HepG2 (cell line): Measurements from ENCODE around the gene EVA1A. TPM values are rescaled to one million over a fixed set of nuclear protein-coding genes. Genes with fewer than 3 reads are reported as not detected.
A peak's percentile ranks its signal among the peaks of the same experiment; 100 is the strongest.

Source experiments
- ATAC-seq: fragments of 200-7000 bp; cut with Tn5 transposase; 3 replicates; pipeline ENCODE4 v1.9.1; 2020; ENCODE audit warnings: mild to moderate bottlenecking, moderate library complexity
- BruUV-seq: library from RNA; stranded (reverse); fragments of 400-500 nt; replicated peaks from 2 replicates; lab custom pipeline; 2021; lab: Mats Ljungman, UMichigan
- CTCF ChIA-PET: fragments of 300-600 bp; formaldehyde crosslinking; extraction: SDS; loops from one replicate; lab custom pipeline; 2021; ENCODE audit warnings: low total read pairs, inconsistent platforms, low intra/inter-chr PET ratio; lab: Yijun Ruan, JAX
- POLR2A ChIA-PET: fragments of 350-600 bp; sonication (Branson Sonifier 250); formaldehyde crosslinking; loops from one replicate; lab custom pipeline; 2020; ENCODE audit warnings: antibody characterized with exemption, inconsistent platforms; lab: Yijun Ruan, JAX
- DNase-seq: peaks from one replicate; pipeline ENCODE4 v3.0.0-alpha.2; 2015; ENCODE audit warnings: low spot score
- FAIRE-seq: peaks from 3 replicates; lab custom pipeline; 2011; peaks lifted over from hg19 to GRCh38; lab: Jason Lieb, UNC
- H2AFZ ChIP-seq: one replicate; pipeline ENCODE4 v1.6.1; 2011; ENCODE audit warnings: low read length, inconsistent platforms
- H3K27ac ChIP-seq: fragments of 300-600 bp; 3 replicates; pipeline ENCODE4 v1.8.0; 2011; ENCODE audit warnings: mixed run types, mild to moderate bottlenecking, mixed read lengths, low read length, inconsistent platforms; ENCODE audit not compliant: insufficient read depth; ENCODE audit errors: extremely low read length
- H3K27me3 ChIP-seq, 2 experiments: fragments of 200-600 bp in 1 of 2; 2 replicates in 1 of 2; 3 replicates in 1 of 2; pipeline versions ENCODE4 v1.6.0 to v1.8.0; 2011; ENCODE audit warnings: low read length in 2 of 2, mild to moderate bottlenecking in 2 of 2, moderate library complexity in 2 of 2, inconsistent platforms in 1 of 2; ENCODE audit not compliant: insufficient read depth in 2 of 2, control insufficient read depth in 1 of 2
- H3K36me3 ChIP-seq, 2 experiments: fragments of 200-600 bp in 1 of 2; replicated peaks in 1 of 2; 2 replicates in 1 of 2; 3 replicates in 1 of 2; pipeline versions ENCODE4 v1.5.1 to v1.8.0; 2011; ENCODE audit warnings: low read length in 2 of 2, inconsistent platforms in 1 of 2; ENCODE audit not compliant: insufficient read depth in 2 of 2, control insufficient read depth in 1 of 2
- H3K4me1 ChIP-seq: 2 replicates; pipeline ENCODE4 v1.5.1; 2012; ENCODE audit warnings: low read length, inconsistent platforms; ENCODE audit not compliant: insufficient read depth
- H3K4me2 ChIP-seq: 2 replicates; pipeline ENCODE4 v1.6.0; 2011; ENCODE audit warnings: low read depth, low read length, inconsistent platforms
- H3K4me3 ChIP-seq, 3 experiments: fragments of 200-600 bp in 1 of 3; sonication (generic), shearing (Covaris generic) in 1 of 3; replicated peaks in 1 of 3; 2 replicates each; pipeline ENCODE4 v1.5.1; 2011 to 2016; ENCODE audit warnings: low read length in 3 of 3, inconsistent platforms in 2 of 3, low read depth in 2 of 3, mild to moderate bottlenecking in 2 of 3, control low read depth in 1 of 3, mixed read lengths in 1 of 3; ENCODE audit not compliant: insufficient read depth in 1 of 3
- H3K79me2 ChIP-seq: one replicate; pipeline ENCODE4 v1.6.1; 2011; ENCODE audit warnings: low read length, inconsistent platforms; ENCODE audit not compliant: insufficient read depth
- H3K9ac ChIP-seq: 2 replicates; pipeline ENCODE4 v1.6.0; 2011; ENCODE audit warnings: mild to moderate bottlenecking, low read depth, low read length, inconsistent platforms; ENCODE audit not compliant: insufficient read depth
- H3K9me3 ChIP-seq: 2 replicates; pipeline ENCODE4 v1.5.1; 2012; ENCODE audit warnings: mild to moderate bottlenecking, low read length
- H4K20me1 ChIP-seq: 2 replicates; pipeline ENCODE4 v1.6.0; 2011; ENCODE audit warnings: inconsistent platforms, mild to moderate bottlenecking, low read length, moderate library complexity; ENCODE audit not compliant: insufficient read depth
- GFI1 ChIP-seq: sonication (generic); formaldehyde crosslinking; IDR thresholded peaks from 2 replicates; pipeline ENCODE4 v1.5.0; 2020; ENCODE audit warnings: missing genetic modification reagents, mild to moderate bottlenecking, borderline replicate concordance
- MYC ChIP-seq: sonication (generic); formaldehyde crosslinking; IDR thresholded peaks from 2 replicates; pipeline ENCODE4 v1.9.0; 2021; ENCODE audit warnings: missing genetic modification reagents, borderline replicate concordance
- POLR2G ChIP-seq: fragments of 200-400 bp; formaldehyde crosslinking; IDR thresholded peaks from 2 replicates; pipeline ENCODE4 v1.6.1; 2018; ENCODE audit warnings: mild to moderate bottlenecking, low read depth, low read length, moderate library complexity
- ZFY ChIP-seq: sonication (generic); formaldehyde crosslinking; IDR thresholded peaks from 2 replicates; pipeline ENCODE4 v1.4.0; 2020; ENCODE audit warnings: missing genetic modification reagents
- ZMYM3 ChIP-seq: sonication (generic); formaldehyde crosslinking; IDR thresholded peaks from 2 replicates; pipeline ENCODE4 v1.5.1; 2020; ENCODE audit warnings: mild to moderate bottlenecking, missing genetic modification reagents
- ZMYM4 ChIP-seq: sonication (generic); formaldehyde crosslinking; IDR thresholded peaks from 2 replicates; pipeline ENCODE4 v1.8.1; 2023; ENCODE audit warnings: mild to moderate bottlenecking, missing genetic modification reagents
- ZNF3 ChIP-seq: IDR thresholded peaks from 2 replicates; pipeline ENCODE4 v1.7.0; 2017; ENCODE audit warnings: inconsistent platforms
- ZNF354B ChIP-seq: sonication (generic); formaldehyde crosslinking; IDR thresholded peaks from 2 replicates; pipeline ENCODE4 v1.8.0; 2022; ENCODE audit warnings: mild to moderate bottlenecking, missing genetic modification reagents
- ZNF629 ChIP-seq: sonication (generic); formaldehyde crosslinking; conservative IDR thresholded peaks from 2 replicates; pipeline ENCODE4 v1.5.0; 2020; ENCODE audit warnings: missing genetic modification reagents
- ZSCAN9 ChIP-seq: IDR thresholded peaks from 2 replicates; pipeline ENCODE4 v1.6.1; 2016; ENCODE audit warnings: borderline replicate concordance
- WGBS: methylation state at CpG from one replicate; pipeline ENCODE4 v1.1.6; 2017; ENCODE audit warnings: low lambda C conversion rate; 5-methylcytosine and 5-hydroxymethylcytosine counted together
- in situ Hi-C: cut with HindIII; loops from 2 replicates; pipeline ENCODE4 v1.10.0; 2017; ENCODE audit warnings: low pct_unique_long_range_greater_than_20kb; ENCODE audit not compliant: extremely low pct_ligation_motif_present
- intact Hi-C: fragments of 100-400 bp; cut with micrococcal nuclease; formaldehyde crosslinking; loops from one replicate; pipeline ENCODE4 v1.10.0; 2022; ENCODE audit not compliant: unreplicated experiment
- polyA plus RNA-seq, 8 experiments: library from polyadenylated mRNA; depleted of rRNA in 3 of 8; stranded (reverse) in 7 of 8; unstranded in 1 of 8; fragments of >200 nt; fragmentation: Illumina TruSeq in 4 of 8; extraction: Trizol in 4 of 8; gene quantifications; 2 replicates each; pipeline versions ENCODE4 v1.2.1 to v1.2.3, GENCODE V29; 2011 to 2016; ENCODE audit warnings: low read depth in 4 of 8, missing spikeins in 1 of 8, mixed read lengths in 1 of 8; ENCODE audit not compliant: insufficient read depth in 1 of 8
- total RNA-seq, 5 experiments: library from RNA; depleted of rRNA; stranded (reverse); fragments of >200 nt; fragmentation: Illumina TruSeq; extraction: Trizol; gene quantifications; 2 replicates each; pipeline ENCODE4 v1.2.3, GENCODE V29; 2016; ENCODE audit warnings: low read depth in 1 of 5
- TF ChIP-seq, protein P1 (sequence below): sonication (generic); formaldehyde crosslinking; IDR thresholded peaks from 2 replicates; pipeline ENCODE4 v1.5.1; 2020; ENCODE audit warnings: mild to moderate bottlenecking, moderate library complexity, missing genetic modification reagents
- TF ChIP-seq, protein P2 (sequence below): sonication (generic); formaldehyde crosslinking; IDR thresholded peaks from 2 replicates; pipeline ENCODE4 v1.4.0; 2020; ENCODE audit warnings: missing genetic modification reagents, borderline replicate concordance
- TF ChIP-seq, protein P3 (sequence below): sonication (generic); formaldehyde crosslinking; IDR thresholded peaks from 2 replicates; pipeline ENCODE4 v1.5.1; 2020; ENCODE audit warnings: mild to moderate bottlenecking, missing genetic modification reagents, moderate library complexity

Gene EVA1A
- total and polyA plus RNA-seq, 2 of the 13 experiments (the other 11 are each of a cell fraction or from before 2014, with no cell fraction given), result 57.5 to 57.8 TPM

DNA sequence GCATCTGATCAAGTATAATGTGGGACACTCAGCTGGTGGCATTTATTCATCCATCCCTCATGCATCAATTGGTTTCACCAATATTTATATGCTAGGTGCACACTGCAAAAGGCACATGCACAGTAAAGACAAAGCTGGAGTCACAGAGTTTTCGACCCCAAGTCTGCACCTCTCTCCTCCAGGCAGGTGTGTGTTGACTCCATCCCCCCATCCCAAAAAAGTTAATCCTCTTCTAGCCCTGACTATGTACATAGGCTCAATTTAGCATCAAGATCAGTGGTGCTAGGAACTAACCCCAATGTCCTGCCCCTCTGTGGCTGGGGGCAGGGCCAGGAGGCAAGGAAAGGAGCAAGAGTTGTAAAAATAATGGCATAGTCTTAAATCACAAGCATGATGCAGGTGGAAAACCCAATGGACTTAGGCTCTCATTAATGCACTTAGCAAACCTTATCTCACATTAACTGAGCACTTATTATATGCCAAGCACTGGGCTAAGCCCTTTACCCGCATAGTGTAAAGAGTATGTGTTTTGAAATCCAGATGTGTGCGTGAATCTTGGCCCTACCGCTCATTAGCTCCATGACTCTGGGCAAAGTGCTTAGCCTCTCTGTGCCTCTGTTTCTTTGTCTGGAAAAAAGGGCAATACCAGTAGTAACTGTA, 3.1 kb downstream of the EVA1A start:
- H3K9ac ChIP-seq, result peak overlapping the region; percentile 67; the same call in 1 of the 2 replicates
- ChIA-PET CTCF (no interaction called here), POLR2A (interaction anchor here (1.1 to 8.0 kb wide), 7 partner anchors 9 to 76 kb away, joined by 3 to 118 read pairs (median 16); no protein-coding TSS in a partner anchor)
- peaks cover 34% of the 10 kb centered on the region for H4K20me1 ChIP-seq
- no peak for ATAC-seq
- TF ChIP-seq, protein P1, sequence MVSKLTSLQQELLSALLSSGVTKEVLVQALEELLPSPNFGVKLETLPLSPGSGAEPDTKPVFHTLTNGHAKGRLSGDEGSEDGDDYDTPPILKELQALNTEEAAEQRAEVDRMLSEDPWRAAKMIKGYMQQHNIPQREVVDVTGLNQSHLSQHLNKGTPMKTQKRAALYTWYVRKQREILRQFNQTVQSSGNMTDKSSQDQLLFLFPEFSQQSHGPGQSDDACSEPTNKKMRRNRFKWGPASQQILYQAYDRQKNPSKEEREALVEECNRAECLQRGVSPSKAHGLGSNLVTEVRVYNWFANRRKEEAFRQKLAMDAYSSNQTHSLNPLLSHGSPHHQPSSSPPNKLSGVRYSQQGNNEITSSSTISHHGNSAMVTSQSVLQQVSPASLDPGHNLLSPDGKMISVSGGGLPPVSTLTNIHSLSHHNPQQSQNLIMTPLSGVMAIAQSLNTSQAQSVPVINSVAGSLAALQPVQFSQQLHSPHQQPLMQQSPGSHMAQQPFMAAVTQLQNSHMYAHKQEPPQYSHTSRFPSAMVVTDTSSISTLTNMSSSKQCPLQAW, result peak; percentile 35; the same call in 1 of the 2 replicates
- 0 out of 2 replicates have a peak, but pooled peaks have one; percentile 17 for TF ChIP-seq ZMYM4 (CRISPR knock-in tag)
- 0 out of 2 replicates have a peak, but pooled peaks have one; percentile 6 for TF ChIP-seq ZFY (CRISPR knock-in tag)
- TF ChIP-seq, protein P2, sequence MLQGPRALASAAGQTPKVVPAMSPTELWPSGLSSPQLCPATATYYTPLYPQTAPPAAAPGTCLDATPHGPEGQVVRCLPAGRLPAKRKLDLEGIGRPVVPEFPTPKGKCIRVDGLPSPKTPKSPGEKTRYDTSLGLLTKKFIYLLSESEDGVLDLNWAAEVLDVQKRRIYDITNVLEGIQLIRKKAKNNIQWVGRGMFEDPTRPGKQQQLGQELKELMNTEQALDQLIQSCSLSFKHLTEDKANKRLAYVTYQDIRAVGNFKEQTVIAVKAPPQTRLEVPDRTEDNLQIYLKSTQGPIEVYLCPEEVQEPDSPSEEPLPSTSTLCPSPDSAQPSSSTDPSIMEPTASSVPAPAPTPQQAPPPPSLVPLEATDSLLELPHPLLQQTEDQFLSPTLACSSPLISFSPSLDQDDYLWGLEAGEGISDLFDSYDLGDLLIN (CRISPR knock-in tag), result no peak
- no peak for TF ChIP-seq ZNF354B (CRISPR knock-in tag)
- TF ChIP-seq, protein P3, sequence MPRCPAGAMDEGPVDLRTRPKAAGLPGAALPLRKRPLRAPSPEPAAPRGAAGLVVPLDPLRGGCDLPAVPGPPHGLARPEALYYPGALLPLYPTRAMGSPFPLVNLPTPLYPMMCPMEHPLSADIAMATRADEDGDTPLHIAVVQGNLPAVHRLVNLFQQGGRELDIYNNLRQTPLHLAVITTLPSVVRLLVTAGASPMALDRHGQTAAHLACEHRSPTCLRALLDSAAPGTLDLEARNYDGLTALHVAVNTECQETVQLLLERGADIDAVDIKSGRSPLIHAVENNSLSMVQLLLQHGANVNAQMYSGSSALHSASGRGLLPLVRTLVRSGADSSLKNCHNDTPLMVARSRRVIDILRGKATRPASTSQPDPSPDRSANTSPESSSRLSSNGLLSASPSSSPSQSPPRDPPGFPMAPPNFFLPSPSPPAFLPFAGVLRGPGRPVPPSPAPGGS, result 0 out of 2 replicates have a peak, but pooled peaks have one; percentile 7
- TF ChIP-seq POLR2G, result peak; percentile 64
- peak; percentile 49; the same call in 1 of the 2 replicates for TF ChIP-seq ZMYM3 (CRISPR knock-in tag)
- TF ChIP-seq MYC (CRISPR knock-in tag), result no peak
- 0 out of 2 replicates have a peak, but pooled peaks have one; percentile 61 for TF ChIP-seq ZNF3
- no peak for TF ChIP-seq ZNF629
- peak; percentile 41; the same call in 1 of the 2 replicates for TF ChIP-seq GFI1 (CRISPR knock-in tag)
- no peak for TF ChIP-seq ZSCAN9
- H3K27ac ChIP-seq, result peak overlapping the region; percentile 22
- H3K4me2 ChIP-seq, result peak overlapping the region; percentile 96
- H3K36me3 ChIP-seq, result peaks cover 10 to 22% of the 10 kb centered on the region in 2 experiments
- peak overlapping the region; percentile 45 to 91 (median 84) for H3K4me3 ChIP-seq
- BruUV-seq, result no TSS peak
- H3K4me1 ChIP-seq, result peaks cover 83% of the 10 kb centered on the region
- H3K27me3 ChIP-seq, result no peaks in the 10 kb centered on the region; a peak in 1 of 5 replicates
- intact Hi-C loops (loop anchor here (2.0 kb wide), 1 partner anchor 13 kb away; no protein-coding TSS in a partner anchor), in situ Hi-C loops (loop anchor here (10.0 kb wide), 1 partner anchor 47 kb away; no protein-coding TSS in a partner anchor)
- H2AFZ ChIP-seq, result no peak overlapping the region
- DNase-seq, result no peak
- 95% methylated on average over 4 of the region's 4 CpGs for WGBS
- no peaks in the 10 kb centered on the region for H3K9me3 ChIP-seq
- H3K79me2 ChIP-seq, result peaks cover 97% of the 10 kb centered on the region
- no peak for FAIRE-seq
